Esophagus muscularis mucosa (tissue), 4 donors: Measurements from ENCODE around the gene UPF1. TPM values are rescaled to one million over a fixed set of nuclear protein-coding genes. Genes with fewer than 3 reads are reported as not detected.

ENCODE experiments used
- DNase-seq: peaks from one replicate; pipeline ENCODE4 v3.0.0-alpha.2; 2017; ENCODE audit errors: extremely low spot score
- H3K27ac ChIP-seq, 4 donors: fragments of 200-600 bp; sonication (generic); replicated peaks in 1 of 4; 1 replicate in 3 of 4; 2 replicates in 1 of 4; pipeline ENCODE4 v1.5.1; 2016 to 2019; ENCODE audit warnings: mild to moderate bottlenecking in 1 of 4
- H3K27me3 ChIP-seq, 4 donors: fragments of 200-600 bp; sonication (generic); one replicate each; pipeline versions ENCODE4 v1.5.1 to v1.6.0; 2016 to 2019
- H3K36me3 ChIP-seq, 4 donors: fragments of 200-600 bp; sonication (generic); one replicate each; pipeline ENCODE4 v1.5.1; 2016 to 2019
- H3K4me1 ChIP-seq, 4 donors: fragments of 200-600 bp; sonication (generic); one replicate each; pipeline ENCODE4 v1.5.1; 2016 to 2019
- H3K4me3 ChIP-seq, 4 donors: fragments of 200-600 bp; sonication (generic); 1 replicate in 2 of 4; 2 replicates in 2 of 4; pipeline ENCODE4 v1.5.1; 2016 to 2019; ENCODE audit warnings: mild to moderate bottlenecking in 4 of 4, moderate library complexity in 1 of 4
- H3K9me3 ChIP-seq, 4 donors: fragments of 200-600 bp; sonication (generic); 1 replicate in 3 of 4; 2 replicates in 1 of 4; pipeline ENCODE4 v1.5.1; 2016 to 2019
- EP300 ChIP-seq: sonication (generic); formaldehyde crosslinking; IDR thresholded peaks from one replicate; pipeline ENCODE4 v1.6.1; 2017; ENCODE audit warnings: antibody characterized with exemption
- POLR2A ChIP-seq: fragments of 450-650 bp; IDR thresholded peaks from one replicate; pipeline ENCODE4 v1.6.1; 2017; ENCODE audit warnings: antibody characterized with exemption, moderate library complexity, mild to moderate bottlenecking, low read depth
- POLR2AphosphoS5 ChIP-seq, 2 donors: sonication (generic); formaldehyde crosslinking; IDR thresholded peaks; one replicate each; pipeline ENCODE4 v1.6.1; 2017; ENCODE audit warnings: antibody characterized with exemption in 2 of 2
- WGBS: methylation state at CpG from one replicate; pipeline ENCODE4 v1.1.5; 2018; 5-methylcytosine and 5-hydroxymethylcytosine counted together
- intact Hi-C: fragments of 100-400 bp; cut with DNase I; formaldehyde crosslinking; loops from one replicate; pipeline ENCODE4 v1.15.1; 2023
- total RNA-seq, 4 donors: library from RNA; depleted of rRNA; stranded (reverse); fragments of >200 nt; gene quantifications; one replicate each; pipeline versions ENCODE4 v1.1.0 to v1.2.1, GENCODE V29; 2016
- TF ChIP-seq, protein P1 (sequence below), 3 experiments: fragments of 200-600 bp in 2 of 3; fragments of 450-650 bp in 1 of 3; sonication (generic) in 2 of 3; IDR thresholded peaks; one replicate each; pipeline ENCODE4 v1.5.1; 2017 to 2019; ENCODE audit warnings: antibody characterized with exemption in 3 of 3, mild to moderate bottlenecking in 2 of 3, moderate library complexity in 1 of 3

Gene UPF1
- total RNA-seq, 4 donors from 2014 or later = 54.8 to 116 (median 77.4) TPM

DNA sequence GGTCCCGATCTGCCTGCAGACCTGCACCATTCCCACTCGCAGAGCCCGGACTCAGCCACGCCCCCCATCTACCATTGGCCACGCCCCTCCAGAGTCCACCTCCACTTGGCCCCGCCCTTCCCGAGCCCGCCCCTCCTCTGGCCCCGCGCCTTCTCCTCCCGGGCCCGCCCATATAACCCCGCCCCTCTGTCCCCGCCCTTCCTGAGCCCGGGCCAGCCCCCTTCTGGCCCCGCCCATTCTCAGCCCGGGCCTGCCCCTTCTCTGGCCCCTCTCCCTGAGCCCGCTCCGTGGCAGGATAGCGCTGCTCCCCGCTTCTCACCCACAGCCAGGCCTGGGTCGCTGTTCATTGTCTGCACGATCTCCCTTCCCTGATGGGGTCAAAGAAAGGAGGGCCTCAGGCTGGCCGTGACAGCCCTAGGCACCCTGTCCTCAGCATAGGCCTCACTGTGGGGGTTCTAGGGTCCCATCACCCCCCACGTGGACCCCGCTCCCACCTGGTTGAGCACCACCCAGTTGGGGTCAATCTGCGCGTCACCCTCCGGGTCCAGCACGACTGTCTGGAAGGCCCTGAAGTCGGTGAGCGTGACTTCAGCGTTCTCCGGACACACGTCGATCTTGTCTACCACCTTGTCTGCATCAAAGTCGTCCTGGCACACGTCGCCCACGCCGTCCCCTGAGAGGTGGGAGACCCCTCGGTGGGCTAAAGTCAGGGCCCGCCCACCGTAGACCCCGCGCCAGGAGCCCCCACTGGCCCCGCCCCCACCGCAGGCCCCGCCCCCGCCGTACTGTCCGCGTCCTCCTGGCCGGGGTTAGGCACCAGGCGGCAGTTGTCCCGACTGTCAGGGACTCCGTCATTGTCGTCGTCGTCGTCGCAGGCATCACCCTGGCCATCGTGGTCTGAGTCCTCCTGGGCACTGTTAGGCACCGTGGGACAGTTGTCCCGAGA, 46.3 kb upstream of the UPF1 start:
- H3K27me3 ChIP-seq = peaks cover 9 to 62% (median 49%) of the 10 kb centered on the region in 4 donors
- TF ChIP-seq POLR2AphosphoS5 (IDR thresholded peaks at IDR 0.05) (no peak), POLR2A (no peak), EP300 (no peak)
- TF ChIP-seq, protein P1, sequence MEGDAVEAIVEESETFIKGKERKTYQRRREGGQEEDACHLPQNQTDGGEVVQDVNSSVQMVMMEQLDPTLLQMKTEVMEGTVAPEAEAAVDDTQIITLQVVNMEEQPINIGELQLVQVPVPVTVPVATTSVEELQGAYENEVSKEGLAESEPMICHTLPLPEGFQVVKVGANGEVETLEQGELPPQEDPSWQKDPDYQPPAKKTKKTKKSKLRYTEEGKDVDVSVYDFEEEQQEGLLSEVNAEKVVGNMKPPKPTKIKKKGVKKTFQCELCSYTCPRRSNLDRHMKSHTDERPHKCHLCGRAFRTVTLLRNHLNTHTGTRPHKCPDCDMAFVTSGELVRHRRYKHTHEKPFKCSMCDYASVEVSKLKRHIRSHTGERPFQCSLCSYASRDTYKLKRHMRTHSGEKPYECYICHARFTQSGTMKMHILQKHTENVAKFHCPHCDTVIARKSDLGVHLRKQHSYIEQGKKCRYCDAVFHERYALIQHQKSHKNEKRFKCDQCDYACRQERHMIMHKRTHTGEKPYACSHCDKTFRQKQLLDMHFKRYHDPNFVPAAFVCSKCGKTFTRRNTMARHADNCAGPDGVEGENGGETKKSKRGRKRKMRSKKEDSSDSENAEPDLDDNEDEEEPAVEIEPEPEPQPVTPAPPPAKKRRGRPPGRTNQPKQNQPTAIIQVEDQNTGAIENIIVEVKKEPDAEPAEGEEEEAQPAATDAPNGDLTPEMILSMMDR (IDR thresholded peaks at IDR 0.05) = no peak
- DNase-seq = no peak
- H3K4me1 ChIP-seq = peaks cover 38 to 50% (median 47%) of the 10 kb centered on the region in 4 donors
- WGBS = 13% methylated on average over 30 of the region's 65 CpGs
- no peaks in the 10 kb centered on the region for H3K9me3 ChIP-seq
- intact Hi-C loops = no loop called here
- H3K27ac ChIP-seq = no peak overlapping the region
- H3K36me3 ChIP-seq = no peaks in the 10 kb centered on the region
- H3K4me3 ChIP-seq = peak overlapping the region; percentile 12 to 47 (median 24)

DNA sequence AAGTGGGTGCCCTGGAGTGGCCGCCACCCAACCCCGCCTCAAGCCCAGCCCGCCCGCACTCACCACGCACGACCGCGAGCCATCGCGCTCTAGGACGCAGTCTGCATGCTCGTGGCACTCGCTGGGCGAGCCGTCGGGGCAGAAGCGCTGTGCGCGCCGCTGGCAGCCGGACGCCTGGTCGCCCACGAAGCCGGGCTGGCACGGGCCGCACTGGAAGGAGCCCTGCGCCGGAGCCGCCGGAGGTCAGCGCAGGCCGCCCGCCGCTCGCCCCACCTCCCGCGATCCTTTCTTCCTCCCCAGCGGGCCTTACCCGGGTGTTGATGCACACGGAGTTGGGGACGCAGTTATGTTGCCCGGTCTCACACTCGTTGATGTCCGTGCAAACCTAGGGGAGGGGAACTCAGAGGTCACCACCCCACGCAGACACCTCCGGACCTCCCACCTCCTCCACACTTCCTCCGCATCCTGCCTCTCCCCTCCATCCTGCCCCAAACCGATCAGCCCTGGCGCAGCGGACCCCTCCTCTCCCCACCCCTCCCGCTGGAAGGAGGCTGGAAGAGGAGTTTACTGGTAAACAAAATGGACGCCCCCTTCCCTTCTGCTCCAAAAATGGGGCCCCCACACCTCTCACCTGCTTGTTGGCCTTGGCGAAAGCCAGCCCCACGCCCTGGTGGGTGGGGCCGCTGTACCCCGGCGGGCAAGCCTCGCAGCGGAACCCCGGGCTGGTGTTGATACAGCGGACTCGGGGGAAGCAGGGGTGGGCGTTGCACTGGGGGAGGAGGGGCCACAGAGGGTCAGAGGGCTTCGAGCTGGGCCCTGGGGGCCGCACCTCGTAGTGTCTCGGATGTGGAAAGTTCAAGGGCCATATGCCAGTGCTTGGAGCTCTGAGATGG, 43.0 kb upstream of the UPF1 start:
- 2% methylated on average over 33 of the region's 68 CpGs for WGBS
- intact Hi-C loops = no loop called here
- H3K27me3 ChIP-seq = peaks cover 12 to 95% (median 67%) of the 10 kb centered on the region in 4 donors
- no peak for DNase-seq
- no peak overlapping the region for H3K27ac ChIP-seq
- no peaks in the 10 kb centered on the region for H3K36me3 ChIP-seq
- H3K4me3 ChIP-seq = peak overlapping the region in 3 of 4 donors; percentile 42 to 51 (median 48)
- TF ChIP-seq EP300 = no peak
- H3K9me3 ChIP-seq = no peaks in the 10 kb centered on the region
- peaks cover 44 to 60% (median 57%) of the 10 kb centered on the region in 4 donors for H3K4me1 ChIP-seq

DNA sequence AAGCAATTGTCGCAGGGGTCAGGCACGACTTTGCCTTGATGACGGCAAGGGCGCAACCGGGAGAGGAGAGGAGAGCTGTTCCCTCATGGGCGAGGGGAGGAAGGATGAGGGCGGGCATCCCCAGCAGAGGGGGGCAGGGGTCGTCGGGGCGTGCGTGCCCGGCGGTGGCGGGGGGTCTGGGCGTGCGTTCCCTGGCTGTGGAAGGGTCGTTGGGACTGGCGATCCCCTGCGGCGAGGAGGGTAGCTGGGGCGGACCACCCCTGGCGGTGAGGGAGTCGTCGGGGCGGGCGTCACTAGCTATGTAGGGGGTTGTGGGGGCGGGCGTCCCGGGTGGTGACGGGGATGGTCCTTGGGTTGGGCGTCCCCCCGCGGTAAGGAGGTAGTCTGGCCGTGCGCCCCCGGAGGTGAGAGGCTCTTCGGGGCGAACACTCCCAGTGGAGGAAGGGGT, 42.3 kb upstream of the UPF1 start:
- Histone ChIP-seq H3K9me3 (no peaks in the 10 kb centered on the region), H3K4me1 (peaks cover 44 to 60% (median 57%) of the 10 kb centered on the region in 4 donors), H3K27ac (no peak overlapping the region), H3K27me3 (peaks cover 12 to 98% (median 67%) of the 10 kb centered on the region in 4 donors), H3K4me3 (peak overlapping the region; percentile 33 to 51 (median 45)), H3K36me3 (no peaks in the 10 kb centered on the region)
- DNase-seq = no peak
- TF ChIP-seq POLR2AphosphoS5 (IDR thresholded peaks at IDR 0.05) = no peak
- TF ChIP-seq POLR2A = no peak
- TF ChIP-seq, protein P1 (IDR thresholded peaks at IDR 0.05) = no peak
- no peak for TF ChIP-seq EP300
- intact Hi-C loops = no loop called here
- 0% methylated on average over 8 of the region's 38 CpGs for WGBS

DNA sequence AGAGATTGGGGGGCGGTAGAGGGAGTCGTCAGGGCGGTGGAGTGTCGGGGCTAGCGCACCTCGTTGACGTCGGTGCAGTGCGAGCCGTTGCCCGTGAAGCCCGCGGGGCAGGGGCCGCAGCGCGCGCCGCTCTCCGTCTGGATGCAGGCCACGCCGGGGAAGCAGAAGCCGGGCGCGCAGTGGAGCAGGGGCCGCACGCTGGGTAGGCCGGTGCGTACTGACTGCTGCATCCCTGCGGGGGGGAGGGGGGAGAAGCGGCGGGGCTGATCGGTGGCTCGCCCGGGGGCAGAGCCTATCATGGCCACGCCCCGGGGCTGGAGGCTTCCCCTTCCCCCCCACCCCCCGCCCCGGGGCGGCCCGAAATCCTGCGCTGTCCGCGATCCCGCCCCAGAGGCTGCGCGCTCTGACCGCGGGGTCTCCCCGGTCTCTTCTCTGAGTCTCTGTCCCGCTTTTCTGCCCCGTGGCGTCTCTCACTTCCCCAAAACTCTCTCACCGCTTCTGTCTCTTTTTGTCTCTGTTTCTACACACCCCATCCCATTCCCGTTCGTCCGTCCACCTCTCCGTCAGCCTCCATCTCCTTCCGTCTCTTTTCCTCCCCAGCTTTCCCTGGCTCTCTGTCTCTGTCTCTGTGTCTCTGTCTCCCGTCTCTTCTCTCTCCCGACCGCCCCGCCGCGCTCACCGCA, 41.7 kb upstream of the UPF1 start:
- TF ChIP-seq POLR2A (no peak), POLR2AphosphoS5 (IDR thresholded peaks at IDR 0.05) (no peak)
- TF ChIP-seq, protein P1 (IDR thresholded peaks at IDR 0.05) = no peak
- Histone ChIP-seq H3K9me3 (no peaks in the 10 kb centered on the region), H3K4me3 (peak overlapping the region; percentile 33 to 51 (median 45)), H3K36me3 (no peaks in the 10 kb centered on the region), H3K4me1 (peaks cover 44 to 57% (median 55%) of the 10 kb centered on the region in 4 donors), H3K27ac (no peak overlapping the region), H3K27me3 (peaks cover 12 to 98% (median 65%) of the 10 kb centered on the region in 4 donors)
- intact Hi-C loops = no loop called here
- WGBS = 2% methylated on average over 43 of the region's 65 CpGs
- no peak for DNase-seq
